Measurements from ENCODE around the gene GUK1.

Gene GUK1

GRCh38 chr1:228139931-228140723 lies at the start of gene GUK1:
Gene GUK1 (plus strand): TSS chr1:228140279. CDS start chr1:228140303, 24 bp downstream.
- DNase-seq (ENCODE audit: low spot score): peak; percentile 97

DNA sequence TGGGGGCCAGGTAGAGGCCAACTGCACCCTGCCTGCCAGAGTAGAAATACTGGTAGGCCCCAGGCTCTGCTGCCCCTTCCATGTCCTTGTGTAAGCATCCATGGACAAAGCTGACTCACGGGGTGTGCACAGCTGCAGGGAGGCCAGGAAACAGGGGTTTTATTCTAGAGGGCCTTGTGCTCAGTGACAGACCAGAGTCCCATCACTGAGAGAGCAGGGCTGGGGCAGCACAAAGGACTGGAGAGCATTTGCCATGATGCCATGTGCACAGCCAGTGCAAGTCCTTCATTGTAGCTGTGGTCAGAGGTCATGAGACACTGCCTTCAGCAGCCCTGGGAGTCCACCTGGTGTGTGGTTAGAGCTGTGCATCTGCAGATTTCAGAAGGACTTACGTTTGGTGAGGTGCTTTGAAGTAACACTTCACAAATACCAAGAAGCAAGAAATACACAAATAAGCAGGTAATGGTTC lies 49.4 kb upstream of the GUK1 start:
- DNase-seq (ENCODE audit: low spot score): no peak

DNA sequence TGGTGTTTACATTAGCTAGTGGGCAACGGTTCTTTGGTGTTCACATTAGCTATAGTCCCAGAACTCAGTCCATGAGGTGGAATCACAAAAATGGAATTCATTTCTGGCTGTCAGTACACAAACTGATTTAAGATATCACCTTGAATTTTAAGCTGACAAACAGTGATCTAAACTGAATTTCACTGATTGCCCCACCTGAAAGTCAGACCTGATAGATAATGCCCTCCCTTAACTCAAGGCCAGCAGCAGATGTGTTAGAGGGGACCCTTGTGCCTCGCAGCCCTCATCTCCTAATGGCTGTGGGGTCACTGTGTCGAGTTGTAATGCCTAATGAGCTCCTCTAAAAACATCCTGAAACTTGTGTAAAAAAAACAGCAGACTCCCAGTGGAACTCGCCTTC lies 49.0 kb upstream of the GUK1 start:
- DNase-seq (ENCODE audit: low spot score): no peak

DNA sequence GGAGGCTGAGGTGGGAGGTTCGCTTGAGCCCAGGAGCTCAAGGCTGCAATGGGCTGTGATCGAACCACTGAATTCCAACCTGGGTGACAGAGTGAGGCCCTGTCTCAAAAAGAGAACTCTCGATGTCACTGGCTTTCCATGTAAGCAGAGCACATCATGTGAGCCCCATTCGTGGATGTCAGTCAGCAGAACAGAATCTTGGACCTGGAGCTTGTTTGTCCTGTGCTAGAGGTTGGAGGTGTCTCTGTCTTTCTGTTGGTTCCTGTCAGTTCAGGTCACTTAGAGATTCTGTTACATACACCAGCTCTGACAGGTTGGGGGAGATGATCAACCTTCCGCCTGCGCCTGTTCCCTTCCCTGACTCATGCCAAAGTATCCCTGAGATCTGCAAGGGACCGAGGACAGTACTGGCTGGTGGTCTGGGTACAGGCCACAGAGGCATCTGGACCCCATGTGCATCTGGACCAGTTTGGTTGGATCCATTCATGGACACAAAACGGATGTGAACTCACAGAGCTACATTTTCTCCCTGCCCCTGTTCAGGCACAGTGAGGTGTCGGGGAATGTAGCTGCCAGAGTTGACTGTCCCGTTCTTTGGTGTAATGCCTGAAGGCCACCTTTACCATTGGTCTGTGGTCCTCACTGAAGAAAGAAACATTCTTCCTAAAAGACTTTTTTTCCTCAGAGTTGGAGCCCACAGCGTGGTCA lies 47.6 kb upstream of the GUK1 start:
- no peak for DNase-seq (ENCODE audit: low spot score)

GRCh38 chr1:228093050-228093906 lies 46.8 kb upstream of the GUK1 start:
- no peak for DNase-seq (ENCODE audit: low spot score)

- DNase-seq (ENCODE audit: low spot score): no peak
Observed at GRCh38 chr1:228094432-228095016, 45.6 kb upstream of the GUK1 start.

- DNase-seq (ENCODE audit: low spot score): peak; percentile 4
Observed at GRCh38 chr1:228095161-228095560, 44.9 kb upstream of the GUK1 start.

DNA sequence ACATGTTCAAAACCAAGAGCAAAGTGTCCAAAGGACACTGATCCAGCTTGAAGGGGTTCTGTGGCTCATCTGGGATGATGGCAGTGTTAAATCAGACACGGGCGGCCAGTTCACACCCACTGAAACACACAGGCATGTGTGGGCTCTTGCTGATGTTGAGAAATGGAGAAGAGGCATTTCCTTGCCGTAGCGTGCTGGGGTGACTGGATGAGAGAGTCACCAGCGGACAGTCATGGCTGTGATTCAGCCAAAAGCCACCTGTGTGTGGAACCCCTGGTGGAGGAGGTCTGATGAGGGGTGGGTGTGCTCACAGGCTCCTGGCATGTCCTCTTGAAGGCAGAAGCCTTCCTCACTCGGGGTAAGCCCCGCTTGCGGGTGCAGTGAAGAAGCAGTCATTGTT lies 44.1 kb upstream of the GUK1 start:
- peak; percentile 1 for DNase-seq (ENCODE audit: low spot score)

- peak; percentile 3 for DNase-seq (ENCODE audit: low spot score)
Observed at GRCh38 chr1:228096416-228097332, 43.4 kb upstream of the GUK1 start.

DNA sequence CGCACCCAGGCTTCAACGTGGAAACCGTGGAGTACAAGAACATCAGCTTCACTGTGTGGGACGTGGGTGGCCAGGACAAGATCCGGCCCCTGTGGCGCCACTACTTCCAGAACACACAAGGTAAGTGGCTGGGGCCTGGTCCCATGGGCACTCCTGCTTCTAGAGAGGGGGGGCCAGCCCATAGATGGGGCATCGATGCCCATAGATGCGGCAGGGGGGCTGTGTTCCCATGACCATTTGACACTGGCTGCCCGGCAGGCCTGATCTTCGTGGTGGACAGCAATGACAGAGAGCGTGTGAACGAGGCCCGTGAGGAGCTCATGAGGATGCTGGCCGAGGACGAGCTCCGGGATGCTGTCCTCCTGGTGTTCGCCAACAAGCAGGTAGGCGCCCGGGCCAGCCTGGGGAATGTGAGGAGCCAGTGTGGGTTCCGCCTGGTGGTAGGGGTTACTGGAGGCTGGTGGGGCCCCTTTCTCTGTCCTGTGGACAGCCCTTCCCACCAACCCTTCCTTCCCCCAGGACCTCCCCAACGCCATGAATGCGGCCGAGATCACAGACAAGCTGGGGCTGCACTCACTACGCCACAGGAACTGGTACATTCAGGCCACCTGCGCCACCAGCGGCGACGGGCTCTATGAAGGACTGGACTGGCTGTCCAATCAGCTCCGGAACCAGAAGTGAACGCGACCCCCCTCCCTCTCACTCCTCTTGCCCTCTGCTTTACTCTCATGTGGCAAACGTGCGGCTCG lies 42.6 kb upstream of the GUK1 start:
- no peak for DNase-seq (ENCODE audit: low spot score)

- no peak for DNase-seq (ENCODE audit: low spot score)
Observed at GRCh38 chr1:228098323-228098931, 41.7 kb upstream of the GUK1 start.

GRCh38 chr1:228099331-228099732 lies 40.7 kb upstream of the GUK1 start:
- DNase-seq (ENCODE audit: low spot score): no peak

DNA sequence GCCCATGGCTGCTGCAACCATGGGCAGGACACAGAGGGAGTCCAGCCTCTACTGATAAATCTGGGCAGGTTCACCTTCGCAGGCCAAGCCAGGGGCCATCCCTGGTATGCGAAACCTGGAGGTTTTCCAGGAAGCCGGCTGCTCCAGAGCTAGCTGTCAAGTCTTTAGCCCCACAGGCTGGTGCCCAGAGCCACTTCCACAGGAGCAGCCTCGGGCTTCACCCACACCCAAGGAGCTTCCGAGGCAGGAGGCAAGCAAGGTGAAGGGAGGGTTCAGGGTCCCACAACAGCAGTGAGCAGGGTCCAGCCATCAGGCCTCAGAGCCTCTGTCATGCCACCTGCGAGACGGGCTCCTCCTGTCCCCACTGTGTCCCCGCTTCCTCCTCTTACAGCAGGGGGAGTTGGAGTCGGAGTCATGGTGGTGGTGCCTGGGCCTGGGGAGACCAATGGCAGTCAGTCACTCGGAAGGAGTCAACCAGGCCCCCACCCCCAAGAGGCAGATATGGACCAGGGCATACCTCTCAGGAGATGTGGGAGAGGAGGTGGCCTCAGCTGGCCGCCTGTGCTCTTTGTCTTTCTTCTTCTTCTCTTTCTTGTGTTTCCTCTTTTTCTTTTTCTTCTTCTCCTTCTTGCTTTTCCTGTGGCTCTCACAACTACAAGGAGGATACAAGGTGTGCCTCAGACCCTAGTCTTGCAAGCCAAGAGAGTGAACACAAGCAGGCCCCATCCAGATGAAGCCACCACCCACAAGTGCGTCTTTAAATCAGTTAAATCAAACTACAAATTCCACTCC lies 39.1 kb upstream of the GUK1 start:
- no peak for DNase-seq (ENCODE audit: low spot score)

GRCh38 chr1:228101614-228101993 lies 38.5 kb upstream of the GUK1 start:
- no peak for DNase-seq (ENCODE audit: low spot score)

GRCh38 chr1:228101994-228102790 lies 37.9 kb upstream of the GUK1 start:
- DNase-seq (ENCODE audit: low spot score): peak; percentile 83

DNA sequence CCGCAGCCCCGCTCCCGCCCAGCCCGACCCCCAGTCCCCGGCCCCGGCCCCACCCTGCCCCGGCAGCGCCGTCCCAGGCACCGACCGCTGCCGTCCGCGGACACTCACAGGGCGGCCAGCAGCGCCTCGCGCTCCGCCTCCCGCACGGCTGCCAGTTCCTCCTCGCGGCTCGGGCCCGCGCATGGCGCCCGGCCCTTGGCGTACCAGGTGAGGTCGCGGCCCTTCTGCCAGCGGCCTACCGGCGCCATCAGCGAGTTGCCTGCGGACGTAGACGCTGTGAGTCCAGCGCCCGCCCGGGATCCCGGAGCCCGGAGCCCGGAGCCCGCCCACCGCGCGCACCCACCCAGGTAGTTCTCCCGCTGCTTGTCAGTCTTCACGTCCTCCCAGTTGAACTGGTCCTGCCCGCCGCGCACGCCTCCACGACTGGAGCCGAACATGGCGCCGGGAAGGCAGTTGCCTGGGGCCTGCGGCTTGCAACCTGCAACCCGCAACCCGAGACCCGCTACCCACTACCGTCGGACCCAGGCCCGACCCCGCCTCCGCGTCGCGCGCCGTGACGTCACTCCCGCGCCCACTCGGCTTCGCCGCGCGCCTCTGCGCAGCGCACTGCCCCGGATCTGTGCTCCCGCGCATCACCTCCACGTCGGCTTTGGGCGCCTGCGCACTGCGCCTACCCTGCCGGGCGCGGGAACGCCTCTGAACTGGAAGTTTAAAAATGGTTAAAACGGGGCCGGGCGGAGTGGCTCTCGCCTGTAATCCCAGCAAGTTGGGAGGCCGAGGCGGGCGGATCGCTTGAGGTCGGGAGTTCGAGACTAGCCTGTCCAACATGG lies 37.1 kb upstream of the GUK1 start, which contains the start of gene C1orf35:
Gene C1orf35 (minus strand): TSS at position 535 of the 830 bp plus-strand sequence. CDS start 98 bp downstream, at position 437.
- DNase-seq (ENCODE audit: low spot score): peak; percentile 99
